Right ventricle myocardium inferior (tissue), 1 donor: ENCODE measurements around the gene CTNNA3. TPM values are rescaled to one million over a fixed set of nuclear protein-coding genes. Genes with fewer than 3 reads are reported as not detected.

ENCODE experiments used
- ATAC-seq: fragments of 200-7000 bp; cut with Tn5 transposase; one replicate; pipeline ENCODE4 v1.9.1; 2020; ENCODE audit warnings: mild to moderate bottlenecking, moderate library complexity
- DNase-seq: peaks from one replicate; pipeline ENCODE4 v3.0.0; 2021; ENCODE audit errors: missing footprints
- intact Hi-C: fragments of 100-400 bp; cut with DNase I; formaldehyde crosslinking; loops from one replicate; pipeline ENCODE4 v1.11.0; 2022
- total RNA-seq: library from RNA; stranded (reverse); fragmentation: NEBNext Ultra II Directional; extraction: Animal tissue kit (Norgen Biotek cat#: 25700); gene quantifications from one replicate; pipeline ENCODE4 v1.2.1, GENCODE V29; 2021
- donor health status: DM: no; HTN: yes; CAD: no; lungs with severe emphysema.

The CTNNA3 gene
- total RNA-seq, 1 donor from 2014 or later = 120 TPM

DNA sequence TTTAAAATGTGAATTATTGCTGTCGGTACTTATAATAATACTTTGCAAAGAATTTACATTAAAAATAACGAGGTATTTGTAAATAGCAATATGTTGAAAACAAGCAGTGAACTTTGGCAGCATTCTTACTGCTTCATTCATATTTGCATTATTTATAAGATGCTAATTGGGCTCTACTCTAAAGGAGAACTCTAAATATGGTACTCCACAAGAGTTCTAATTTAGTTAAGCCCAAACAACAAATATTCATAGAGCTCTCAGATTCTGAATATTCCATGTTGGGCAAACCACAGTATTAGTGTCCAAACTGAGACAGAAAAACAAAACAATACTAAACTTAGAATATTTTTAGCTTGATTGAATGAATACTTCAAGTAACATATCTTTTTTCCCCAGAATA lies 1674.6 kb downstream of the CTNNA3 start:
- no peak for DNase-seq
- no peak for ATAC-seq
- intact Hi-C loops = no loop called here

DNA sequence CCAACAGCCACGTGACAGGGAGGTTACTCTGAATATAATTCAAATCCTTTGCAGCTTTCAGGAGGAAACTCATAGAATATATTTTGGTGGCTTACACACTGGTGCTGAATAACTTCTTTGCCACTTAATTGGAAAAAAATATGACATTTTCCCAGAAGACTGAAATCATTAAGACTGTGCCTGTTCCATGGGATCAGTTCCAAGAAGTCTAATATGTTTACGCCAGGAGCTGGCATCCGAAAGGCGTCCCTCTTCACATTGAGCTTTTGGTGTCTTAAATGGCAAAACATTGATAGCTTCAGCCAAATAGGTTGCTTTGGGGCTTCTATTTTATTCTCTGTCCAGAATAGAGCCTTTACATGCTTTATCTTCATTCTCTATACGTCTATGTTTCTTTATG lies 1687.8 kb downstream of the CTNNA3 start:
- no peak for ATAC-seq
- intact Hi-C loops = no loop called here
- DNase-seq = no peak

DNA sequence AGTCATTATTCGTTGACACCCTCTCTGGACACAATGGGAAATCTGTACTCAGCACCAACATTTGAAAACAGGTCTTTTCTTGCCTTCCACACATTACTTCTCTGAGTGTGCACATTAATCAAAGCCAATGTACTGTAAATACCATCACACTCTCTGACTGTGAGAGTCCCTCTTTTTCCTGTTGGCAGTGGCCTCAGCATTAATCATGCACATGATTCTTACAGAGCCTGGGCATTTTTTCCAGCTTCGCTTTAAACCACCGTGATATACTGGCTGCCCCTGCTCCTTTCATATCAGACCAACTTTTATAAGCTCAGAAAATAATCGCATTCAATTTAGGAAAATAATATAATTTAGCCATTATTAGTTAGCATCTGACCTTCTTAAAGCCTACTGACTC lies 1689.6 kb downstream of the CTNNA3 start:
- intact Hi-C loops = no loop called here
- no peak for DNase-seq
- no peak for ATAC-seq

DNA sequence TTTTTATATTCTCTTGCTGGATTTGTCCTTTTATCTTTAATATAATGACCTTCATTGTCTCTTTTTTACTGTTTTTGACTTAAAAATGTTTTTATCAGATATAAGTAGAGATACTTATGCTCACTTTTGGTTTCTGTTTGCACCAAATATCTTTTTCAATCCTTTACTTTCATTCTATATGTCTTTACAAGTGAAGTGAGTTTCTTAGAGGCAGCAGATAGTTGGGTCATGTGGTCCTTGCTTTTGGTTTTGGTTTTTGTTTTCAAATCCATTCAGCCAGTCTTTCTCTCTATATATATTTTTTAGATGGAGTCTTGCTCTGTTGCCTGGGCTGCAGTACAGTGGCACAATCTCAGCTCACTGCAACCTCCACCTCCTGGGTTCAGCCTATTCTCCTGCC lies 1702.5 kb downstream of the CTNNA3 start:
- ATAC-seq = no peak
- intact Hi-C loops = no loop called here
- DNase-seq = no peak

DNA sequence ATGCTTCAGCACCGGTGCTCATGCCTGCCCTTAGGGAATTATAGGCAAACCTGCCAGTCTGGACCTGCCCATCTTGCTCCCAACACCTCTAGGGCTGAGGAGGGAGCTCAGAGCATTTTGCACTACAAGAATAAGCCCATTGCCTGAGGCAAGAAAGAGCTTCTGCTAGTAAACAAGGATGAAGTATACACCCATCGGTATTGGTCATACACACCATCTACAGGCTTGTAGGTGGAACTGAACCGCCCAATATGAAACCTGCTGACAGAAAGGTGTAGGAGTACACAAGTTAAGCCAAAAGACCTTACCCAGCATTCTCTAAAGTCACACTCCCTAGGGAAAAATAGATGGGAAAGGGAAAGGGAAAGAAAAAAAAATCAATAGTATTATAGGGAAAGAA lies 1727.1 kb downstream of the CTNNA3 start:
- ATAC-seq = no peak
- intact Hi-C loops = no loop called here
- DNase-seq = no peak

DNA sequence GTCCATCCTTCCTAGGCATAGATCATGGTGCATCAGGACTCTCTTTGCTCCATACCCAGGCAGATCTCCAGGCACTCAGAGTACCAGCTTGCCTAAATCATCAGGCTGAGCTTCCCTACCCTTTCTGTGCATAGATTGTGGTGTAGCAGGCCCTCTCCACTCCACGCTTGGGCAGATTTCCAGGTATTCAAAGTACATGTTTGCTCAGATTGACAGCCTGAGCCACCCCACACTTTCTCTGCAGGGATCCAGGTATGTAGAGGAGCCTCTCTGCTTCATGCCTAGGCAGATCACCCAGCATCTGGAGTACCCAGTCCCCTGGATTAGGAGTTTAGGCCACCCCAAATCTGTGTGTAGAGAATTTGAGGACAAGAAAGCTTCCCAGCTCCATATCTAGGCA lies 1727.6 kb downstream of the CTNNA3 start:
- DNase-seq = no peak
- no peak for ATAC-seq
- intact Hi-C loops = no loop called here

DNA sequence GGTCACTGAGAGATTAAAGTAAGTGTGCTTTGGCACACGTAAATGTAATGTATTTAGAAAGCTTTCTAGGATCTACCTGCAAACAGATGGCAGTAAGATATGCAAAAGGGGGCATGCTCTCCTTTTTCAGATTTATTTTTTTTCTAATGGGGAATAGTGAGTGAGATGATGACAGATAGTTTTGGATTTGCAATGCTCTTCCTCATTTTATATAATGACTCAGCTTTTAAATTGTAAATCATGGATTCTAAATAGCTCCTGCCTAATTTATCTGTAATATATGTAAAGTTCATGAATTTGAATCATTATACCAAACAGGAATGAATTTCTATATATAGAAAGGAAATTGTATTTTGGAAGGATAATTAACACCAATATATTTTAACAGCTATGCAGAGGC lies 1731.8 kb downstream of the CTNNA3 start:
- DNase-seq (no peak), ATAC-seq (no peak)
- intact Hi-C loops = no loop called here

DNA sequence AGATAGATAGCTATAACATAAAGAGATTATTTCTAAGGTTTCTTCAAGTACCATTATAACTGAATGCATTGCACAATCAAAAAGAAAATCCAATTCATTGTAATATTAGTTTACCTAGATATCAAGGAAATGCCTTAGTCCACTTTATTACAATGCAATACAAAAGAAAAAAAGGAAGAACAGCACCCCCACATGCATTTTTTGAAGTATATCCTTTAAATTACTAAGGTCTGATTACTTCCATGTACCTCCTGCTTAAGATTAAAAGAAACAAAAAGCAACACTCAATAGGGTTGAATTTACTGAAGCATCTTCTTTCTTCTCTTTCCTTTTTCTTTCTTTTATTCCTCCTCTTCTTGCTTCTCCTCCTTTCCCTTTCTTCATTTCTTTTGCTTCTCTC lies 1743.9 kb downstream of the CTNNA3 start:
- intact Hi-C loops = no loop called here
- no peak for DNase-seq
- no peak for ATAC-seq

DNA sequence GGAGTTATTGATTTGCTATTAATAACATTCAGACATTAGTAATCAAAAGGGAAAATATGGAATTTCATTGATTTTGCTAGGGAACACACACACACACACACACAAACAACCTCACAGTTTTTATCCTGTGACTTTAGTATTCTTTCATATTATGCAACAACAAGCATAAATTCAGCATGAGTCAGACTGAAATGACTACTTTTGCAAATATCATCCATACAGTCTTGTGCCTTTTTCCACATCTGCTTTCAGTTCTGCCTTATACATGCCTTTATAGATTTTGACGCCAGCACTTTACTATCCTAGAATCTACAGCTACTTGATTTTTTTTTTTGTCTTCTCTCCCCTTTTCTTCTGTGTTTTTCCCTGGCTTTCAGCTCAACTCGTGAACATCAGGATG lies 1745.9 kb downstream of the CTNNA3 start:
- DNase-seq (no peak), ATAC-seq (no peak)
- intact Hi-C loops = no loop called here

DNA sequence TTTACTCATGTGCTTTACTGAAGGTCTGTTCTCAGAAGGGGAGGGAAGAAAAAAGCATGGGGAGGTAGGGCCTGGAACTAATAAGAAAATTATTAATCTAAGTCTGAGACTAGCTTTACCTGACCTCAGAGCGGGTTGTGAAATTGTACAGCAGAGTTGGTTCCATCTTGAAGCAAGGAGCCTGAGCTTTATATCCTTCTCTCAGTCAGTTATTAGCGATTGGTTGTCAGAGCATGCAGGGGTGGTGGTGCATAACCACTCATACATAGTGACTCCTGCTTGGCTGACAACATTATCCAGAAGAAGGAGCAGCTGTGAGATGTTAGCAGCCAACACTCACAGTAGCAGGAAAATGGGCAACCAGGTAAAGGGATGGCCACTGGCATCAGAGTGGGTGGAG lies 1746.5 kb downstream of the CTNNA3 start:
- ATAC-seq (no peak), DNase-seq (no peak)
- intact Hi-C loops = no loop called here

DNA sequence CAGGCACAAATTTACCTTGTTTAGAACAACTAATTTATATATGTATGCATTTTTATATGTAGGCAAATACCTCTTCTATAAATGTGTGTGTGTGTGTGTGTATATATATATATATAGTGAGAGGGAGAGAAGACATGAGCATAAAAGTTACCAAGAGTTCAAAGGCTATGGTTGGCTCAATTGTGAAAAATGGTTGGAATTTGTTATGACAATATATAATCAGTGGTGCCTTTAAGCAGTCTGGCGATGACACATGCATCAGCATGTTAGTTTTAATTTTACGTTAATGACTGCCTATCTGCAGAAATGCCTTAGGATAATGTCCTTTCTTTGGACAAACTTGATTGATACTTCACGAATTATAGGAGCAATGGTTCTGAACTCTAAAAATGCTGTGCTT lies 1750.9 kb downstream of the CTNNA3 start:
- DNase-seq (no peak), ATAC-seq (no peak)
- intact Hi-C loops = no loop called here

DNA sequence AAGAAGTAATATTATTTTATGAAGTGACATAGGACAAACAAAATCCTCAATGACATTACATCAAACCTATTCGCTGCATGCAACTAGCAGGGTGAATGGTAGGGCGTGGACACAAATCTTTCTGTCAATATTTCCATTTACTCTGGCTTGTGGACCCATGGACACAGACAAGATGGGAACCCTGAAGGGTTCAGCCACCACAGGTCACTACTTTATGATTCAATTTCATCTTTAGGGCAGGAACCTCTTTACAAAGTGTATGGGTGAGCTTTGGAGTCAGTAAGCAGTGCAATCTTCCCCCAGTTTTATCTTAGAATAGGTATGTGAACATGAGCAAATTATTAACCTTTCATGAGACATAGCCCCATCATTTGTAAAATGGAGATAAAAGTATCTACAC lies 1752.5 kb downstream of the CTNNA3 start:
- ATAC-seq (no peak), DNase-seq (no peak)
- intact Hi-C loops = no loop called here

DNA sequence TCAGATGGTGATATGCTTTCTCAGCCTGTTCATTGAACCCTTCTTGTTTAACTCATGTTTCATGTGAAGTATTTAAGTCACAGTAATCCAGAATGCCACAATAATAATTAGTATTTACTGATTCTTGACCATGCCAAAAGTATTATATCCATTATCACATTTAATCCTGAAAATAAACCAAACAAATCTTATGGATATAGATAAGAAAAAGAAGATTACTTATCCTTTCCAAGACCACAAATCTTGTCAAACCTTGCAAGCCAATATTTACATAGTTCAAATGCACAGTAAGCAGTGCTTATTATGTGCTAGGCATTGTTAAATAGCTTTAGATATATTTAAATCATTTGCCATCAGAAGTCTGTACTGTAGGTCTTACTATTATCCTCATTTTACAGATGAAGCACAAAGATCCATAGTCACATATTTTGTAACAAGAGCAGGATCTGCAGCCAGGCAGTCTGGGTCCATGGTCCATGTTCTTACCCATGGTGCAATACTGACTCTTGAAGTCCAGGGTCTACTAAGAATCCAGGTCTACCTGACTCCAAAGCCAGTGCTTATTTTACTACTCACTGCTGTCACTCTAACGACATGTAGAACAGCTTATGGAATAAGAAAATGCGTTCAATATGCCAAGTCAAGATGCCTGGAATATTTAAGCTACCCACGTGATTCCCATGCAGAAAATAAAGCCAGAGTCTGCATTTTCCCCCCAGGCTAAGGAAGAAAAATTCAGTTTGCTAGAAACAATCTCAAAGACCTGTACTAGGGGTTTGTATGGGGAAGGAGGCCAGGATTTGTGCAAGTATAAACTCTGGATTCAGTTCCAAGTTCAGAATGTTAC lies 1755.0 kb downstream of the CTNNA3 start:
- ATAC-seq (no peak), DNase-seq (no peak)
- intact Hi-C loops = no loop called here

DNA sequence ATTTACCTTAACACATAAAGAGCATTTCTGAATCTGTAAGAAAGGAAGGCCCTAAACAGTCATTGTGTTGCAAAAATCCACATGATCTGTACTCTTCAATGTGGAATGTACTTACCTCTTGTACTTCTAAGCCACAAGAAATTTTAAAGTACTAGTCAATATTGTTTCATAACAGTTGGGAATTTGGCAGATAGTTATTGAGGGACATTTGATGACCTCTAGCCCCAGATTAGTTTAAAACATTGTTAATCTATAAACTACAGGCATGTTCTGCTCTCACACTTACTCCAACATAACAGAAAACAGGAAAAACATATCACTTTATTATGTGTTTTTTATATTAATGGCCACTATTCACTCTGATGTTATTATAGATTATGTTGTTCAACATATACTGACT lies 1755.9 kb downstream of the CTNNA3 start:
- DNase-seq = no peak
- no peak for ATAC-seq

DNA sequence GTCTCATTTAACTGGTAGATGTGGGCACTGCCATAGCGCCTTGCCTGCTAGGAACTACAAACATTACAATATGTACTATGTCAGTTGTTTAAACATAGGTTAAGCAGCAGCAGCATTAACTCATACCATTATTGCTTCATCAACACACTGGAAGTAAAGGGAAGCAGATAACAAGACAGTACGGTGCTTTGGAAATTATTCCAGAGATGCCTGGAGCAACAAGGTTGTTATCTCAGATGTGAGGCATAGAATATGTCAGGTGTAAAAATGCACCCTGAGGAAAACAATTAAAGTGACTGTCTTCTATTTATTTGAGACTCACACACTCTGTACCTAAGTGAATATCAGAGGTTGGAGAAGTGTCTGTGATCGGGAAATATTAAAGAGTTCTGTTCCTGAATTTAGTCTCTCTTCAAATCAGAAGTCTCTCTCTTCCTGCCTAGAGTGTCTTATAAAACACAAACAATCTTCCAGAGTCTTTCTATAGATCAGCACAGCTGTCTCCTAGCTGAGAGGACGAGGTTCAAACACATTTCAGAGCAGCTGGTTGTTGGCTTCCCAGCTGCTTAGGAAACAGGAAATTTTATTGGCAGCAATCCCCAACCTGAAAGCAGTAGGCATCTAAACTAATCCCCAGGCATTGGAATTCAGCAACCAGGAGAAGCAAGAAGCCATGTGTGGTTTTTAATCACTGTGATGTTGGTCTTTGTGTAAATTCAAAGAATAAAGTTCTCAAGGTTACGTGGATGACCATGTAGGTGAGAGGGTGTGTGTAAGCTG lies 1764.5 kb downstream of the CTNNA3 start:
- intact Hi-C loops = no loop called here
- ATAC-seq = no peak
- no peak for DNase-seq

More for the DNA sequence above, 1755.9 kb downstream of the CTNNA3 start:
- intact Hi-C loops = no loop called here

DNA sequence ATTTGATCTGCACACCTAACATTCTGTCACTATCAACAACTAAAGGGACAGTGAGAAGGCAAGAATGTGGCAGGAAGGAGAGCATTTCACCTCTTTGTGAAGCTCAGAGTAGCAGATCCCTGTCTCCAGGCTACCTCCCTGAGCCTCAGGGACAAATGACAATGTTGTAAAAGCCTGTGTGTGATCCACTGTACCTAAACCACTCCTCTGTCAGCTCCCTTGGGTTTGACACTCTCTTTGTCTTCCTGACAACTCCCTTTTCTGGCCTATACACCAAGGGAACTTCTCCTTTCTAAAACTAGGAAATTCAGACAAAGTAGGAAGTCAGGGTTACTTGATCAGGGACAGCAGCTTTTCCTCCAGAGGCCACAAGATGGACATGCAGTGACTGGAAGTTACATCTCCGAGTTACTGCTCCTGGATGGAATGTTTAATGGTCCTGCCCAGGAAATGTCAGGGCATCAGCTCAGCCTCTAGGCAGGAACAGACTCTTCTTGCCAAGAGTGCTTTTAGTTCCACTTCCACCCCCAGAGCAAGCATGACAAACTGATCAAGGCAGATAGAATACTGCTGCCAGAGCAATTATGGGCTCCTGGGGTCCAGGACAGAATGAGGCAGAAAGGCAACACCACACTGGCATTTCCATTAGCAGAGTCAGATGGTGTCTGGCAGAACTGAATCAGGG lies 1784.7 kb downstream of the CTNNA3 start:
- intact Hi-C loops = no loop called here
- no peak for ATAC-seq

DNA sequence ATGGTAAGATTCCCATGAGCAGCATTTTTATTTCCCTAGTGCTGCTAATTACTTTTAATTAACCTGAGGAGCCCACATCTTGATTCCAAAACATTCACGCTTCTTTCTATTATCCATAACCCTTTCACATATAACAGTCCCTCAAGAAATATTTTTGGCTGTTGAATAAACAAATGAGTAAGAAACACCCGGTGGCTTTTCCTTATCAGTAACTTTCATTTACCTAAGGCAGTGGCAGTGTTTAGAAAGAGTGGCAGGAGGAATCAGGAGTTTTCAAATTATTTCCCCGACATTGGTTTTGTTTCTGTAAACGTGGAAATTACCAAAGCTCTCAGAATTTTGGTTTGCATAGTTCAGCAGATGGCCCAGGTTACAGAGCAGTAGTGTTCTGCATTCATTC lies 1785.8 kb downstream of the CTNNA3 start:
- DNase-seq (no peak), ATAC-seq (no peak)
- intact Hi-C loops = no loop called here

More for the DNA sequence above, 1784.7 kb downstream of the CTNNA3 start:
- DNase-seq = no peak

DNA sequence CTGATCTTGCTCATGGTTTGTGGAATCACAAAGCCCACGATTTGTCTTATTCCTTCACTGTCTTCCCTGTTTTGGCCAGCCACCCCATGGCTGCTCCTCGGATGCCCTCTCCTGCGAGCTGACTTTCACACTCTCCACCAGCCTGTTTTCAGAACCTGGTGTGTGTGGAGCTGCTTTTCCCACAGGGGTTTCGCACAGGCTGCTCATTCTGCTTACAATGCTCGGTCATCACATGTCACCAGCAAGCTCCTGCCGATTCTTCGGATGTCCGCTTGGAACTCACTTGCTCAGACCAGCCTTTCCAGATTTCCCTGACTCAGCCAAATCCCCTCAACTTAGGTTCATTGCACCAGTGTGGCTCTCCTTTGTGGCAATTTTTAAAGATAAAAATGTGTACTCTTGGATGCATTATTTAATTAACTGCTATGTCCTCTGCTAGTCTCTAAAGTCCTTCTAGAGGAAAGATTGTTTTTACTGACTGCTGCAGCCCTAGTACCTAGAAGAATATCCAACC lies 1788.7 kb downstream of the CTNNA3 start:
- ATAC-seq (no peak), DNase-seq (no peak)
- intact Hi-C loops = no loop called here

DNA sequence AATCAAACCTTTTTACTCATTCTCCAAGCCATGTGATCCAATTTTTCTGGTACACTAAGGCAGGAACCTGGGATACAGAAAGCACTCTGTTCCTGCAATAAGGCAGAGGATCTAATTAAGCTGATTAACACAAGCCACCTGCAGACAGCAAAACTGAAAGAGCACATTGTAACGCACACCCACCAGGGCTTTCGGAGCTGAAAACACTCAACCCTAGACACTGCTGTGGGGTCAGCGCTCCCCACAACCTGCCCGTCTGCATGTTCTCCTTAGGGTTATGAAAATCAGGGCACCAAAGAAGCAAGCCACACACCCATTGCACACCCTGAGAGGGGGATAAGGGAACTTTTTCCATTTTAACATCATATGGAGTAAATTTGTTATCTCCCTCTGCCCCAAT lies 1792.4 kb downstream of the CTNNA3 start:
- no peak for DNase-seq
- intact Hi-C loops = no loop called here
- no peak for ATAC-seq

DNA sequence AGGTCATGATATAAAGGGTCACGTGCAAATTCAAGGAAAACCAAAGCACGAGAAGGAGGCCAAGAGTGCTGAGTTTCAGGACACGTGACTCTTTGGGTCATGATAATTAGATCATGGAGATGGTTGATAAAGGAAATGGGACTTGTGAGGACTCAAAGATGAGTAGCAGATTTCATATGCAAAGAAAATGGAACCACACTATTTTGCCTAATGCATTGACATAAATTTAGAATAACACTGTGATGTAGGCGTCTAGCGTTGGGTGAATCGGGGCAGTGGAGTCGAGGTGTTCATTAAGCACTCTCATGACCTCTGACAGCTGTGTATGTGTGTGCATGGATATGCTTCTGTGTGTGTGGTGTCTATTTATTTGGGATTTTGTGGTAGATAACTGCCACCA lies 1795.7 kb downstream of the CTNNA3 start:
- ATAC-seq = no peak
- intact Hi-C loops = no loop called here
- DNase-seq = no peak
